ENCODE results near the gene POLR3B. TPM values are rescaled to one million over a fixed set of nuclear protein-coding genes. Genes with fewer than 3 reads are reported as not detected.

The POLR3B gene
- total and polyA plus RNA-seq, 10 of the 15 experiments (the other 5 are each of a cell fraction or from before 2014, with no cell fraction given), result 2.3 to 10.5 (median 8.0) TPM

DNA sequence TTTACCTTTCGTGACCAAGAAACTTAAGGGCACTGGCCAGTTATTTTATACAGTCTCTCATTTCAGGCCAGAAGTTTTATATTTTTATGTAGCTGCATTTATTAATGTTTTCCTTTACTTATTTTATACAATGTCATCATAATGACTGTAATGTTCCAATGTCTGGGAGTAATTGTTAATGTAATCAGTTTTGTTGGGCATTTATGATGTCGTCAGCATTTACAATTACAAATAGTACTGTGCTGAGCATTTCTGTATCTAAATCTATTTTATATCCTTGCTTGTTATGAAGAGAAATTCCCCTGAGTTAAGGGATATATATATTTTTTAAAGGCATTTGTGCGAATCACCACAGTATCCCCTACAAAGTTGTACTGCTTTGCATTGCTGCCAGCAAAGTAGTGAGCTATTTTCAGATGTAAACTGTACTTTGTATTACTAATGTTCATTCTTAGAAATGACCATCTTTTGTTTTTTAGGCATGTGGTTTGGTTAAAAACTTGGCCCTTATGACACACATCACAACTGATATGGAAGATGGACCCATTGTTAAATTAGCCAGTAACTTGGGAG is 74.4 kb downstream of the POLR3B start:
- no peak overlapping the region for H3K9ac ChIP-seq (ENCODE audit: control insufficient read depth, insufficient read depth, low read length)
- SMC1A ChIA-PET (ENCODE audit: uncharacterized antibody, unreplicated experiment), result interaction anchor here (1.1 kb wide), 1 partner anchor 20 kb away, joined by 3 read pairs; no protein-coding TSS in a partner anchor
- H3K27ac ChIP-seq (ENCODE audit: control insufficient read depth, insufficient read depth), result no peak overlapping the region
- H3K36me3 ChIP-seq (ENCODE audit: control insufficient read depth in 2 of 2, insufficient read depth in 2 of 2, low read length in 1 of 2), result peaks cover 0 to 7% of the 10 kb centered on the region in 2 experiments; a peak in 3 of 4 replicates
- no peak overlapping the region for H3K4me3 ChIP-seq
- no peaks in the 10 kb centered on the region for H3K4me1 ChIP-seq (ENCODE audit: control insufficient read depth, insufficient read depth, low read length)
- CTCF ChIA-PET, result interaction anchor here (0.5 to 2.2 kb wide), 3 partner anchors 8 to 410 kb away, joined by 3 to 5 read pairs (median 3); no protein-coding TSS in a partner anchor
- TF ChIP-seq POU2F2 (IDR thresholded peaks at IDR 0.05; ENCODE audit: borderline replicate concordance, low read depth, low read length) (no peak), HCFC1 (IDR thresholded peaks at IDR 0.05; ENCODE audit: low read length) (no peak), CBFB (IDR thresholded peaks at IDR 0.05; ENCODE audit: low read depth) (no peak), CBX5 (IDR thresholded peaks at IDR 0.05; ENCODE audit: low read depth) (no peak), ZNF217 (IDR thresholded peaks at IDR 0.05) (no peak), ZBED1 (IDR thresholded peaks at IDR 0.05; ENCODE audit: borderline replicate concordance) (no peak), BACH1 (IDR thresholded peaks at IDR 0.05; ENCODE audit: borderline replicate concordance) (no peak), CHD2 (IDR thresholded peaks at IDR 0.05; ENCODE audit: borderline replicate concordance, low read depth, low read length) (no peak), SPI1 (IDR thresholded peaks at IDR 0.05; ENCODE audit: borderline replicate concordance, insufficient read depth, low read depth, low read length) (no peak), RAD51 (IDR thresholded peaks at IDR 0.05) (no peak), MEF2B (IDR thresholded peaks at IDR 0.05; ENCODE audit: partially characterized antibody, poor library complexity, severe bottlenecking) (no peak), SMC3 (IDR thresholded peaks at IDR 0.05; ENCODE audit: borderline replicate concordance, low read length) (no peak), BHLHE40 (IDR thresholded peaks at IDR 0.05; ENCODE audit: borderline replicate concordance in 1 of 2, low read depth in 2 of 2, low read length in 1 of 2) (no peak), CREB1 (IDR thresholded peaks at IDR 0.05; ENCODE audit: low read depth) (no peak), ATF7 (IDR thresholded peaks at IDR 0.05; ENCODE audit: low read depth) (no peak), PAX8 (IDR thresholded peaks at IDR 0.05) (no peak)
- TF ChIP-seq, protein P1, sequence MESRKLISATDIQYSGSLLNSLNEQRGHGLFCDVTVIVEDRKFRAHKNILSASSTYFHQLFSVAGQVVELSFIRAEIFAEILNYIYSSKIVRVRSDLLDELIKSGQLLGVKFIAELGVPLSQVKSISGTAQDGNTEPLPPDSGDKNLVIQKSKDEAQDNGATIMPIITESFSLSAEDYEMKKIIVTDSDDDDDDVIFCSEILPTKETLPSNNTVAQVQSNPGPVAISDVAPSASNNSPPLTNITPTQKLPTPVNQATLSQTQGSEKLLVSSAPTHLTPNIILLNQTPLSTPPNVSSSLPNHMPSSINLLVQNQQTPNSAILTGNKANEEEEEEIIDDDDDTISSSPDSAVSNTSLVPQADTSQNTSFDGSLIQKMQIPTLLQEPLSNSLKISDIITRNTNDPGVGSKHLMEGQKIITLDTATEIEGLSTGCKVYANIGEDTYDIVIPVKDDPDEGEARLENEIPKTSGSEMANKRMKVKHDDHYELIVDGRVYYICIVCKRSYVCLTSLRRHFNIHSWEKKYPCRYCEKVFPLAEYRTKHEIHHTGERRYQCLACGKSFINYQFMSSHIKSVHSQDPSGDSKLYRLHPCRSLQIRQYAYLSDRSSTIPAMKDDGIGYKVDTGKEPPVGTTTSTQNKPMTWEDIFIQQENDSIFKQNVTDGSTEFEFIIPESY (IDR thresholded peaks at IDR 0.05), result no peak
- TF ChIP-seq, protein P2, sequence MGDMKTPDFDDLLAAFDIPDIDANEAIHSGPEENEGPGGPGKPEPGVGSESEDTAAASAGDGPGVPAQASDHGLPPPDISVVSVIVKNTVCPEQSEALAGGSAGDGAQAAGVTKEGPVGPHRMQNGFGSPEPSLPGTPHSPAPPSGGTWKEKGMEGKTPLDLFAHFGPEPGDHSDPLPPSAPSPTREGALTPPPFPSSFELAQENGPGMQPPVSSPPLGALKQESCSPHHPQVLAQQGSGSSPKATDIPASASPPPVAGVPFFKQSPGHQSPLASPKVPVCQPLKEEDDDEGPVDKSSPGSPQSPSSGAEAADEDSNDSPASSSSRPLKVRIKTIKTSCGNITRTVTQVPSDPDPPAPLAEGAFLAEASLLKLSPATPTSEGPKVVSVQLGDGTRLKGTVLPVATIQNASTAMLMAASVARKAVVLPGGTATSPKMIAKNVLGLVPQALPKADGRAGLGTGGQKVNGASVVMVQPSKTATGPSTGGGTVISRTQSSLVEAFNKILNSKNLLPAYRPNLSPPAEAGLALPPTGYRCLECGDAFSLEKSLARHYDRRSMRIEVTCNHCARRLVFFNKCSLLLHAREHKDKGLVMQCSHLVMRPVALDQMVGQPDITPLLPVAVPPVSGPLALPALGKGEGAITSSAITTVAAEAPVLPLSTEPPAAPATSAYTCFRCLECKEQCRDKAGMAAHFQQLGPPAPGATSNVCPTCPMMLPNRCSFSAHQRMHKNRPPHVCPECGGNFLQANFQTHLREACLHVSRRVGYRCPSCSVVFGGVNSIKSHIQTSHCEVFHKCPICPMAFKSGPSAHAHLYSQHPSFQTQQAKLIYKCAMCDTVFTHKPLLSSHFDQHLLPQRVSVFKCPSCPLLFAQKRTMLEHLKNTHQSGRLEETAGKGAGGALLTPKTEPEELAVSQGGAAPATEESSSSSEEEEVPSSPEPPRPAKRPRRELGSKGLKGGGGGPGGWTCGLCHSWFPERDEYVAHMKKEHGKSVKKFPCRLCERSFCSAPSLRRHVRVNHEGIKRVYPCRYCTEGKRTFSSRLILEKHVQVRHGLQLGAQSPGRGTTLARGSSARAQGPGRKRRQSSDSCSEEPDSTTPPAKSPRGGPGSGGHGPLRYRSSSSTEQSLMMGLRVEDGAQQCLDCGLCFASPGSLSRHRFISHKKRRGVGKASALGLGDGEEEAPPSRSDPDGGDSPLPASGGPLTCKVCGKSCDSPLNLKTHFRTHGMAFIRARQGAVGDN (IDR thresholded peaks at IDR 0.05), result no peak
- TF ChIP-seq, protein P3, sequence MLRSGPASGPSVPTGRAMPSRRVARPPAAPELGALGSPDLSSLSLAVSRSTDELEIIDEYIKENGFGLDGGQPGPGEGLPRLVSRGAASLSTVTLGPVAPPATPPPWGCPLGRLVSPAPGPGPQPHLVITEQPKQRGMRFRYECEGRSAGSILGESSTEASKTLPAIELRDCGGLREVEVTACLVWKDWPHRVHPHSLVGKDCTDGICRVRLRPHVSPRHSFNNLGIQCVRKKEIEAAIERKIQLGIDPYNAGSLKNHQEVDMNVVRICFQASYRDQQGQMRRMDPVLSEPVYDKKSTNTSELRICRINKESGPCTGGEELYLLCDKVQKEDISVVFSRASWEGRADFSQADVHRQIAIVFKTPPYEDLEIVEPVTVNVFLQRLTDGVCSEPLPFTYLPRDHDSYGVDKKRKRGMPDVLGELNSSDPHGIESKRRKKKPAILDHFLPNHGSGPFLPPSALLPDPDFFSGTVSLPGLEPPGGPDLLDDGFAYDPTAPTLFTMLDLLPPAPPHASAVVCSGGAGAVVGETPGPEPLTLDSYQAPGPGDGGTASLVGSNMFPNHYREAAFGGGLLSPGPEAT (IDR thresholded peaks at IDR 0.05; ENCODE audit: low read depth), result no peak
- POLR2A ChIA-PET, result no interaction called here
- no peak overlapping the region for H3K4me2 ChIP-seq (ENCODE audit: control insufficient read depth, insufficient read depth)
- no peaks in the 10 kb centered on the region for H4K20me1 ChIP-seq (ENCODE audit: control insufficient read depth, insufficient read depth)
- no peaks in the 10 kb centered on the region for H3K27me3 ChIP-seq (replicated peaks in 1 of 2; ENCODE audit: control insufficient read depth in 2 of 2, insufficient read depth in 2 of 2, low read length in 1 of 2)
- DNase-seq (ENCODE audit: low read depth, low spot score) (no peak), FAIRE-seq (no peak), ATAC-seq (no peak)
- BruUV-seq (replicated peaks), result no TSS peak
- H3K79me2 ChIP-seq (ENCODE audit: control insufficient read depth, insufficient read depth, low read length), result no peaks in the 10 kb centered on the region
- RAD21 ChIA-PET (ENCODE audit: unreplicated experiment), result no interaction called here
- H2AFZ ChIP-seq (ENCODE audit: control insufficient read depth, low read depth, low read length), result no peak overlapping the region
- no peaks in the 10 kb centered on the region for H3K9me3 ChIP-seq (replicated peaks; ENCODE audit: control insufficient read depth, insufficient read depth, low read length)
- intact Hi-C loops (cut with micrococcal nuclease; ENCODE audit: unreplicated experiment), result no loop called here
- in situ Hi-C loops (cut with MboI), result no loop called here
- 96% methylated on average over 3 of the region's 3 CpGs for WGBS (ENCODE audit: insufficient coverage, insufficient replicate concordance, low lambda C conversion rate, missing lambda C conversion rate)

All from GM12878 (cell line).